ENCODE measurements around the gene TTC9. TPM values are rescaled to one million over a fixed set of nuclear protein-coding genes. Genes with fewer than 3 reads are reported as not detected.

TTC9 gene
- total and polyA plus RNA-seq, 9 of the 15 experiments (the other 6 are each of a cell fraction or from before 2014, with no cell fraction given): 0.07 TPM; not detected in 8

GRCh38 chr14:70709726-70710382, 68.1 kb downstream of the TTC9 start:
- Histone ChIP-seq H3K27me3 (ENCODE audit: control insufficient read depth in 2 of 2, insufficient read depth in 2 of 2, low read length in 2 of 2) (no peaks in the 10 kb centered on the region; a peak in 1 of 5 replicates), H3K27ac (ENCODE audit: extremely low read depth, low read depth, low read length) (no peak overlapping the region), H3K9me1 (ENCODE audit: control insufficient read depth, insufficient read depth, low read length) (no peaks in the 10 kb centered on the region), H4K20me1 (replicated peaks; ENCODE audit: control insufficient read depth, insufficient read depth, low read length) (no peaks in the 10 kb centered on the region), H3K4me3 (no peak overlapping the region), H3K4me1 (replicated peaks in 1 of 2; ENCODE audit: control insufficient read depth in 2 of 2, insufficient read depth in 2 of 2, low read length in 2 of 2) (no peaks in the 10 kb centered on the region), H3K4me2 (ENCODE audit: insufficient read depth, low read length) (no peak overlapping the region), H3K79me2 (ENCODE audit: control insufficient read depth, insufficient read depth, low read length) (no peaks in the 10 kb centered on the region), H3K9ac (ENCODE audit: insufficient read depth in 1 of 2, low read depth in 2 of 2, low read length in 2 of 2) (no peak overlapping the region), H3K36me3 (ENCODE audit: control insufficient read depth, insufficient read depth, low read length) (no peaks in the 10 kb centered on the region), H3K9me3 (replicated peaks; ENCODE audit: control insufficient read depth, insufficient read depth, low read depth, low read length) (no peaks in the 10 kb centered on the region), H2AFZ (ENCODE audit: low read depth, low read length) (no peak overlapping the region)
- intact Hi-C loops (cut with micrococcal nuclease): loop anchor here (10.0 kb wide), 1 partner anchor 85 kb away; no protein-coding TSS in a partner anchor
- FAIRE-seq (no peak), DNase-seq (ENCODE audit: extremely low read depth in 1 of 4, low spot score in 3 of 4) (no peak), ATAC-seq (no peak)
- no peak for TF ChIP-seq SAFB (IDR thresholded peaks at IDR 0.05; ENCODE audit: borderline replicate concordance, low read depth, low read length)
- TF ChIP-seq, protein P1, sequence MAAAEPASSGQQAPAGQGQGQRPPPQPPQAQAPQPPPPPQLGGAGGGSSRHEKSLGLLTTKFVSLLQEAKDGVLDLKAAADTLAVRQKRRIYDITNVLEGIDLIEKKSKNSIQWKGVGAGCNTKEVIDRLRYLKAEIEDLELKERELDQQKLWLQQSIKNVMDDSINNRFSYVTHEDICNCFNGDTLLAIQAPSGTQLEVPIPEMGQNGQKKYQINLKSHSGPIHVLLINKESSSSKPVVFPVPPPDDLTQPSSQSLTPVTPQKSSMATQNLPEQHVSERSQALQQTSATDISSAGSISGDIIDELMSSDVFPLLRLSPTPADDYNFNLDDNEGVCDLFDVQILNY (CRISPR knock-in tag; IDR thresholded peaks at IDR 0.05): no peak
- no peak for TF ChIP-seq TARDBP (IDR thresholded peaks at IDR 0.05)
- BruUV-seq (replicated peaks): no TSS peak
- ChIA-PET CTCF (ENCODE audit: low intra/inter-chr PET ratio) (no interaction called here), POLR2A (interaction anchor here (0.8 kb wide), 1 partner anchor 11 kb away, joined by 3 read pairs; no protein-coding TSS in a partner anchor)
- WGBS (ENCODE audit: insufficient coverage, low coverage, missing lambda C conversion rate): 0% methylated on average over 7 of the region's 8 CpGs
- in situ Hi-C loops (cut with MboI): no loop called here

DNA sequence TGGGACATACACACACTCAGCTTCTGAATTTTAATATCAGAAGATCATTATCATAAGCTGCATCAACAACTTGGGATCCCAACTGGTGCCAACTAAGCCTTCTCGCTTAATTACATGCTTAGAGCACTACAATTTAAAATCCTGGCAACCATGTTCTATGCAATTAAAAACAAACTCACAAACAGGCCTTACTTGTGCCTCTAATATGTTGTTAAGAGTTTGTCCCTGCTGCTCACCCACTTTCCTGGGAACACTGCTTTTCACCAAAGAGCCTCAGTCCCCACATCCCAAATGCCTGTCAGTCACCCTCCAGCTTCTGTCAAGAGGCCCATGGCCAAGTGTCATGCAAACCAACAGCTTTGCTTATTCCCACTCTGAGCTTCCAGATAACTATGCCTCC, 69.7 kb downstream of the TTC9 start:
- Histone ChIP-seq H2AFZ (ENCODE audit: low read depth, low read length) (no peak overlapping the region), H3K36me3 (ENCODE audit: control insufficient read depth, insufficient read depth, low read length) (no peaks in the 10 kb centered on the region), H3K9ac (ENCODE audit: insufficient read depth in 1 of 2, low read depth in 2 of 2, low read length in 2 of 2) (no peak overlapping the region), H3K4me3 (no peak overlapping the region), H4K20me1 (replicated peaks; ENCODE audit: control insufficient read depth, insufficient read depth, low read length) (no peaks in the 10 kb centered on the region), H3K9me1 (ENCODE audit: control insufficient read depth, insufficient read depth, low read length) (no peaks in the 10 kb centered on the region), H3K4me2 (ENCODE audit: insufficient read depth, low read length) (no peak overlapping the region), H3K9me3 (replicated peaks; ENCODE audit: control insufficient read depth, insufficient read depth, low read depth, low read length) (no peaks in the 10 kb centered on the region), H3K4me1 (replicated peaks in 1 of 2; ENCODE audit: control insufficient read depth in 2 of 2, insufficient read depth in 2 of 2, low read length in 2 of 2) (no peaks in the 10 kb centered on the region), H3K79me2 (ENCODE audit: control insufficient read depth, insufficient read depth, low read length) (no peaks in the 10 kb centered on the region), H3K27me3 (ENCODE audit: control insufficient read depth in 2 of 2, insufficient read depth in 2 of 2, low read length in 2 of 2) (no peaks in the 10 kb centered on the region; a peak in 1 of 5 replicates), H3K27ac (ENCODE audit: extremely low read depth, low read depth, low read length) (no peak overlapping the region)
- ATAC-seq (no peak), FAIRE-seq (no peak), DNase-seq (ENCODE audit: extremely low read depth in 1 of 4, low spot score in 3 of 4) (no peak)
- intact Hi-C loops (cut with micrococcal nuclease) (loop anchor here (10.0 kb wide), 1 partner anchor 87 kb away; no protein-coding TSS in a partner anchor), in situ Hi-C loops (cut with MboI) (no loop called here)
- WGBS (ENCODE audit: insufficient coverage, low coverage, missing lambda C conversion rate): 0% methylated on average over 1 of the region's 1 CpG
- CTCF ChIA-PET (ENCODE audit: low intra/inter-chr PET ratio): no interaction called here
- no TSS peak for BruUV-seq (replicated peaks)
- POLR2A ChIA-PET: no interaction called here
- TF ChIP-seq CLOCK (CRISPR knock-in tag; IDR thresholded peaks at IDR 0.05; ENCODE audit: borderline replicate concordance) (no peak), CBX5 (IDR thresholded peaks at IDR 0.05; ENCODE audit: borderline replicate concordance, low read depth) (no peak), ZNF212 (CRISPR knock-in tag; IDR thresholded peaks at IDR 0.05) (no peak), RFX7 (CRISPR knock-in tag; IDR thresholded peaks at IDR 0.05) (no peak), PKNOX1 (IDR thresholded peaks at IDR 0.05) (no peak), SRF (CRISPR knock-in tag; IDR thresholded peaks at IDR 0.05) (no peak), SAFB (IDR thresholded peaks at IDR 0.05; ENCODE audit: borderline replicate concordance, low read depth, low read length) (no peak), RBM17 (IDR thresholded peaks at IDR 0.05; ENCODE audit: borderline replicate concordance, low read depth, low read length) (no peak)
